ENCODE measurements around the gene SPEG.

DNA sequence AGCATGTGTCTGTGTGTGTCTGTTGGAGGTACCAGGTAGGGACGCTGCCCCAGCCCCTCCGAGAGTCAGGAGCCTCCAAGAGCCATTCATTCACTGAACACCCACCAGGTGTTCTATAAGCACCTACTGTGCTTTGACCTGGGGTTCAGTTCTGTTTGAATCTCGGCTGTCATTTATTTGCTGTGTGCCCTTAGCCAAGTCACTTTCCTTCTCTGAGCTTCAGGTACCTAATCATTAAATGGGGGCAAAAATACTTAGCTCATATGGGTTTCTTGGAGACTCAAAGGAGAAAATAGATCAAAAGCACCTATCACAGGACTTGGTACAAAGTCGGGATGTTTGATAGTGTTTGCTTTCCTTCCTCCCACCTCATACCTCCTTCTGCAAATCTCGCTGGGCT, 92.8 kb downstream of the SPEG start:
- TF ChIP-seq, protein P1, sequence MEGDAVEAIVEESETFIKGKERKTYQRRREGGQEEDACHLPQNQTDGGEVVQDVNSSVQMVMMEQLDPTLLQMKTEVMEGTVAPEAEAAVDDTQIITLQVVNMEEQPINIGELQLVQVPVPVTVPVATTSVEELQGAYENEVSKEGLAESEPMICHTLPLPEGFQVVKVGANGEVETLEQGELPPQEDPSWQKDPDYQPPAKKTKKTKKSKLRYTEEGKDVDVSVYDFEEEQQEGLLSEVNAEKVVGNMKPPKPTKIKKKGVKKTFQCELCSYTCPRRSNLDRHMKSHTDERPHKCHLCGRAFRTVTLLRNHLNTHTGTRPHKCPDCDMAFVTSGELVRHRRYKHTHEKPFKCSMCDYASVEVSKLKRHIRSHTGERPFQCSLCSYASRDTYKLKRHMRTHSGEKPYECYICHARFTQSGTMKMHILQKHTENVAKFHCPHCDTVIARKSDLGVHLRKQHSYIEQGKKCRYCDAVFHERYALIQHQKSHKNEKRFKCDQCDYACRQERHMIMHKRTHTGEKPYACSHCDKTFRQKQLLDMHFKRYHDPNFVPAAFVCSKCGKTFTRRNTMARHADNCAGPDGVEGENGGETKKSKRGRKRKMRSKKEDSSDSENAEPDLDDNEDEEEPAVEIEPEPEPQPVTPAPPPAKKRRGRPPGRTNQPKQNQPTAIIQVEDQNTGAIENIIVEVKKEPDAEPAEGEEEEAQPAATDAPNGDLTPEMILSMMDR (IDR thresholded peaks at IDR 0.05): no peak
- TF ChIP-seq POLR2A (IDR thresholded peaks at IDR 0.05): no peak
